MCF 10A (cell line): ENCODE results near the gene TLR9. TPM values are rescaled to one million over a fixed set of nuclear protein-coding genes. Genes with fewer than 3 reads are reported as not detected.

ENCODE experiments used
- BruUV-seq: library from RNA; stranded (reverse); fragments of 400-500 nt; replicated peaks from 2 replicates; lab custom pipeline; 2021; lab: Mats Ljungman, UMichigan
- CTCF ChIA-PET: fragments of 300-600 bp; sonication (Branson Sonifier 250); formaldehyde crosslinking; extraction: SDS; loops from one replicate; lab custom pipeline; 2021; ENCODE audit warnings: antibody characterized with exemption, inconsistent platforms; lab: Yijun Ruan, JAX
- POLR2A ChIA-PET: fragments of 300-600, 350-650 bp; sonication (Branson Sonifier 250); formaldehyde crosslinking; extraction: SDS; loops from one replicate; lab custom pipeline; 2020; ENCODE audit warnings: antibody characterized with exemption, inconsistent platforms; lab: Yijun Ruan, JAX
- DNase-seq: peaks from one replicate; pipeline ENCODE4 v3.0.0-alpha.2; 2018; ENCODE audit not compliant: unreplicated experiment
- H3K27ac Mint-ChIP-seq: one replicate; pipeline ENCODE4 v1.8.0; 2022; ENCODE audit warnings: mild to moderate bottlenecking, low read depth, mixed read lengths; ENCODE audit not compliant: unreplicated experiment
- H3K27me3 Mint-ChIP-seq: one replicate; pipeline ENCODE4 v1.8.0; 2022; ENCODE audit warnings: mixed read lengths; ENCODE audit not compliant: insufficient read depth, unreplicated experiment
- H3K36me3 Mint-ChIP-seq: one replicate; pipeline ENCODE4 v1.8.0; 2022; ENCODE audit warnings: mild to moderate bottlenecking, moderate library complexity, mixed read lengths; ENCODE audit not compliant: insufficient read depth, unreplicated experiment
- H3K4me1 Mint-ChIP-seq: one replicate; pipeline ENCODE4 v1.8.0; 2022; ENCODE audit warnings: mixed read lengths; ENCODE audit not compliant: insufficient read depth, unreplicated experiment
- H3K4me3 Mint-ChIP-seq: one replicate; pipeline ENCODE4 v1.8.0; 2022; ENCODE audit warnings: mild to moderate bottlenecking, moderate library complexity, mixed read lengths; ENCODE audit not compliant: unreplicated experiment
- H3K9me3 Mint-ChIP-seq: one replicate; pipeline ENCODE4 v1.8.0; 2022; ENCODE audit warnings: mixed read lengths; ENCODE audit not compliant: unreplicated experiment
- intact Hi-C: fragments of 100-400 bp; cut with micrococcal nuclease; formaldehyde crosslinking; loops from 2 replicates; pipeline ENCODE4 v1.14.1; 2022
- microRNA-seq: library from miRNA; unstranded; fragments of <30 nt; microRNA quantifications from one replicate; pipeline ENCODE4 v1.2.0, GENCODE V29; 2022
- total RNA-seq: library from RNA; stranded (reverse); gene quantifications from 2 replicates; pipeline ENCODE4 v1.2.3, GENCODE V29; 2022
- TF ChIP-seq, protein P1 (sequence below): fragments of 200-600 bp; IDR thresholded peaks from one replicate; pipeline ENCODE4 v1.8.0; 2022; ENCODE audit warnings: antibody characterized with exemption, mild to moderate bottlenecking; ENCODE audit not compliant: unreplicated experiment

The TLR9 gene
- total RNA-seq, 1 experiment from 2014 or later: not detected

DNA sequence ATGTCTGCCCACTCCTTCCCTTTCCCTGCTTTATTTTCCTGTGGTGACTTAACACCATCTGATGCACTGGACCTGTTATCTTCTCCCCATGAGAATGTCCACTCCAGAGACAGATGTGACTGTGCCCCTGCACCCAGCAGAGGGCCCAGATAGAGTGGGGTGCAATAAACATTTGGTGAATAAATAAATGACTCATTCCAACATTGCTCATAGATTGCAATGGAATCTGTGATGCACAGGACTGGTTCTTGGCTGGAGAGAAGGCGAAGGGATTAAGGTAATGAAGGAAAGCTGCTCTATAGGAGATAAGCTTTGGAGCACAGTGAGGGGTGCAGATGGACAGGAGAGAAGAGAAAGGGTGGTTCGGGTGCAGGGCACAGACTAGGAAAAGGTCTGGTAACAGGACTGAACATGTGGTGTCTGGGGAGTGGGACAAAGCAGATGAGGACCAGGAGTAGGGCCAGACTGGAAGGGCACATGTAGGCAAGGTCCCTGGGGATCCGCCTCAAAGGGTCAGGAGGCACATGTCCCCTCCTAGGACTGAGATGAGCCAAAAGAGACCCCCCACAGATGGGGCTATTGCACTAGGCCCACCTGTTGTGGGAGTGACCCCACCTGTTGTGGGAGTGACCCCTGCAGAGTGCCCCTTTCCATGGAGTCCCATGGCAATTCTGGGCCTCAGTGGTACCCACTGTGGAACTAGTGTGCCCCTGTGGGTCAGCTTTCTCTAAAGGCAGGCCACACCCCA lies 53.8 kb downstream of the TLR9 start:
- no TSS peak for BruUV-seq

More for the DNA sequence above, 53.8 kb downstream of the TLR9 start:
- no peak overlapping the region for H3K4me3 Mint-ChIP-seq
- H3K27ac Mint-ChIP-seq: no peak overlapping the region
- H3K27me3 Mint-ChIP-seq: no peaks in the 10 kb centered on the region
- no peaks in the 10 kb centered on the region for H3K36me3 Mint-ChIP-seq
- ChIA-PET CTCF (interaction anchor here (0.6 to 1.6 kb wide), 6 partner anchors 27 to 167 kb away, joined by 3 to 5 read pairs (median 4); no protein-coding TSS in a partner anchor), POLR2A (interaction anchor here (0.7 to 1.1 kb wide), 2 partner anchors 10 to 66 kb away, joined by 3 to 4 read pairs; no protein-coding TSS in a partner anchor)
- intact Hi-C loops: loop anchor here (1.0 to 2.0 kb wide), 2 partner anchors 10 to 45 kb away; no protein-coding TSS in a partner anchor
- H3K4me1 Mint-ChIP-seq: peaks cover 18% of the 10 kb centered on the region
- peak; percentile 36 for DNase-seq
- TF ChIP-seq, protein P1, sequence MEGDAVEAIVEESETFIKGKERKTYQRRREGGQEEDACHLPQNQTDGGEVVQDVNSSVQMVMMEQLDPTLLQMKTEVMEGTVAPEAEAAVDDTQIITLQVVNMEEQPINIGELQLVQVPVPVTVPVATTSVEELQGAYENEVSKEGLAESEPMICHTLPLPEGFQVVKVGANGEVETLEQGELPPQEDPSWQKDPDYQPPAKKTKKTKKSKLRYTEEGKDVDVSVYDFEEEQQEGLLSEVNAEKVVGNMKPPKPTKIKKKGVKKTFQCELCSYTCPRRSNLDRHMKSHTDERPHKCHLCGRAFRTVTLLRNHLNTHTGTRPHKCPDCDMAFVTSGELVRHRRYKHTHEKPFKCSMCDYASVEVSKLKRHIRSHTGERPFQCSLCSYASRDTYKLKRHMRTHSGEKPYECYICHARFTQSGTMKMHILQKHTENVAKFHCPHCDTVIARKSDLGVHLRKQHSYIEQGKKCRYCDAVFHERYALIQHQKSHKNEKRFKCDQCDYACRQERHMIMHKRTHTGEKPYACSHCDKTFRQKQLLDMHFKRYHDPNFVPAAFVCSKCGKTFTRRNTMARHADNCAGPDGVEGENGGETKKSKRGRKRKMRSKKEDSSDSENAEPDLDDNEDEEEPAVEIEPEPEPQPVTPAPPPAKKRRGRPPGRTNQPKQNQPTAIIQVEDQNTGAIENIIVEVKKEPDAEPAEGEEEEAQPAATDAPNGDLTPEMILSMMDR: no peak
- no peaks in the 10 kb centered on the region for H3K9me3 Mint-ChIP-seq

Small RNA genes within 50 kb of the gene (microRNA-seq; reads per million reads assigned to microRNA genes)
- gene MIRLET7G: 66,686 reads per million, percentile 99 among the genes with 10 or more reads in this experiment

Other genes with a start within 250 kb of the TLR9 start
- 109 and 164 TPM in 2 replicates for gene ACY1, start 242.1 kb downstream of the TLR9 start, total RNA-seq
- 1,551 and 1,602 TPM in 2 replicates for gene RPL29, start 229.8 kb downstream of the TLR9 start, total RNA-seq
- gene DUSP7, start 169.1 kb downstream of the TLR9 start, total RNA-seq: 67.4 and 69.1 TPM in 2 replicates
- 7.5 and 9.8 TPM in 2 replicates for gene POC1A, start 71.2 kb downstream of the TLR9 start, total RNA-seq
- 29.2 and 35.7 TPM in 2 replicates for gene ALAS1, start 27.5 kb downstream of the TLR9 start, total RNA-seq
- 30.5 and 47.0 TPM in 2 replicates for gene TWF2, start 13.5 kb upstream of the TLR9 start, total RNA-seq
- gene PPM1M, start 20.1 kb upstream of the TLR9 start, total RNA-seq: 10.4 and 14.0 TPM in 2 replicates
- gene WDR82, start 53.0 kb upstream of the TLR9 start, total RNA-seq: 60.7 and 62.5 TPM in 2 replicates
- 17.6 and 20.5 TPM in 2 replicates for gene GLYCTK, start 62.2 kb upstream of the TLR9 start, total RNA-seq
- gene DNAH1, start 90.7 kb upstream of the TLR9 start, total RNA-seq: 3.0 and 7.6 TPM in 2 replicates
- gene BAP1, start 184.4 kb upstream of the TLR9 start, total RNA-seq: 61.5 and 77.5 TPM in 2 replicates
- gene PHF7, start 185.0 kb upstream of the TLR9 start, total RNA-seq: 5.7 and 7.4 TPM in 2 replicates
- gene SEMA3G, start 219.5 kb upstream of the TLR9 start, total RNA-seq: 0.12 TPM in 1 of 2 replicates, not detected in the other
- 0.61 TPM in 2 replicates for gene TNNC1, start 228.4 kb upstream of the TLR9 start, total RNA-seq
- 60.5 and 69.7 TPM in 2 replicates for gene NISCH, start 230.0 kb upstream of the TLR9 start, total RNA-seq